ENCODE results near the gene UNC79.

UNC79 gene

GRCh38 chr14:93587330-93587729, 156.6 kb downstream of the UNC79 start:
- TF ChIP-seq TAF1 (IDR thresholded peaks at IDR 0.05; ENCODE audit: borderline replicate concordance, insufficient read depth, low read length) (no peak), REST (IDR thresholded peaks at IDR 0.05; ENCODE audit: insufficient read depth in 1 of 2, low read depth in 2 of 2, low read length in 2 of 2) (no peak), FOXP2 (optimal IDR thresholded peaks at IDR 0.05; ENCODE audit: borderline replicate concordance, extremely low read depth, extremely low read length, insufficient read depth) (no peak), POLR2AphosphoS5 (IDR thresholded peaks at IDR 0.05; ENCODE audit: low read depth, low read length) (no peak), SIN3A (IDR thresholded peaks at IDR 0.05; ENCODE audit: borderline replicate concordance, insufficient read depth, low read length) (no peak)

DNA sequence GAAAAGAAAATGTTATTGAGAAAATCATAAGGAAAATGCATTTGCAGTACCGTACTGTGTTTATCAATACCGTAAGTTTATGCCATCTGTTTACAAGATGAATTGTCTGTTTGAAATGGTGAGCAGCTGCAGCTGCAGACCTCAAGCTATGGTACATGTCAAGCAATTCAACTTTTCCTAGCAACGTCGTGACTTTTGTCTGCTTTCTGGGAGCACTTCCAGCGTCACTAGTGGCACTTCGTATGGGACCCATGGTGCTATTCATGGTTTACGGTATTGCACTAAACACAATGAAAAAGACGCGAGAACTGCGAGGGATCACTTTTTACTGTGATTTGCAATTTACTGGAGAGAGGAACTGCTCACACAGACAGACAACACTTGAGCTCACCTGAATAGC, 160.8 kb downstream of the UNC79 start:
- TF ChIP-seq FOXP2 (optimal IDR thresholded peaks at IDR 0.05; ENCODE audit: borderline replicate concordance, extremely low read depth, extremely low read length, insufficient read depth) (no peak), REST (IDR thresholded peaks at IDR 0.05; ENCODE audit: insufficient read depth in 1 of 2, low read depth in 2 of 2, low read length in 2 of 2) (no peak), POLR2AphosphoS5 (IDR thresholded peaks at IDR 0.05; ENCODE audit: low read depth, low read length) (no peak), TAF1 (IDR thresholded peaks at IDR 0.05; ENCODE audit: borderline replicate concordance, insufficient read depth, low read length) (no peak), SIN3A (IDR thresholded peaks at IDR 0.05; ENCODE audit: borderline replicate concordance, insufficient read depth, low read length) (no peak)

- TF ChIP-seq TAF1 (IDR thresholded peaks at IDR 0.05; ENCODE audit: borderline replicate concordance, insufficient read depth, low read length) (no peak), FOXP2 (optimal IDR thresholded peaks at IDR 0.05; ENCODE audit: borderline replicate concordance, extremely low read depth, extremely low read length, insufficient read depth) (no peak), POLR2AphosphoS5 (IDR thresholded peaks at IDR 0.05; ENCODE audit: low read depth, low read length) (no peak), REST (IDR thresholded peaks at IDR 0.05; ENCODE audit: insufficient read depth in 1 of 2, low read depth in 2 of 2, low read length in 2 of 2) (no peak), SIN3A (IDR thresholded peaks at IDR 0.05; ENCODE audit: borderline replicate concordance, insufficient read depth, low read length) (no peak)
Observed at GRCh38 chr14:93592786-93593185, 162.0 kb downstream of the UNC79 start.

DNA sequence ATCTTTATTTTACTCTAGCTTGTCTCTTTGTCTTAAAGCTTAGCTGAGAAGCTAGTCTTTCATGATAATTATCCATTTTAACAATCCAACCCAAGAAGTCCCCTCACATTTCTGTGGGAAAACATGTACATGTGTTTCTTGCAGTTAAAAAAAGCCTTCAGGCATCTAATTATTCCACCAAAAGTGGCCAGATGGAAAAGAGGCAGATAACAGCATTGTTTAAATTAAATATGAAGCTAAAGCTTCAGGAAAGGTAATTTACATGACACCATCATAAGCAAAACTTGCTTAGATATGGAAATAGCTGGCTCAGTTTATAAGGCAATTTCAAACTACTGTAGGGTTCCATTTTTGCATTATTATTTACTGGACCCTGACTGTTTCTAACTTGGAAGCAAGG, 175.4 kb downstream of the UNC79 start:
- TF ChIP-seq REST (IDR thresholded peaks at IDR 0.05; ENCODE audit: insufficient read depth in 1 of 2, low read depth in 2 of 2, low read length in 2 of 2) (no peak), FOXP2 (optimal IDR thresholded peaks at IDR 0.05; ENCODE audit: borderline replicate concordance, extremely low read depth, extremely low read length, insufficient read depth) (no peak), SIN3A (IDR thresholded peaks at IDR 0.05; ENCODE audit: borderline replicate concordance, insufficient read depth, low read length) (no peak), TAF1 (IDR thresholded peaks at IDR 0.05; ENCODE audit: borderline replicate concordance, insufficient read depth, low read length) (no peak), POLR2AphosphoS5 (IDR thresholded peaks at IDR 0.05; ENCODE audit: low read depth, low read length) (no peak)

Data from PFSK-1 (cell line).